Measurements from ENCODE around the gene FBF1. TPM values are rescaled to one million over a fixed set of nuclear protein-coding genes. Genes with fewer than 3 reads are reported as not detected.
"Not testable (repeated sequence)": the region's sequence is repeated elsewhere in the genome, so short reads cannot be mapped to it uniquely, and the experiment has no call there.

Gene FBF1
- total RNA-seq, 2 donors from 2014 or later = 3.8 to 6.3 TPM

DNA sequence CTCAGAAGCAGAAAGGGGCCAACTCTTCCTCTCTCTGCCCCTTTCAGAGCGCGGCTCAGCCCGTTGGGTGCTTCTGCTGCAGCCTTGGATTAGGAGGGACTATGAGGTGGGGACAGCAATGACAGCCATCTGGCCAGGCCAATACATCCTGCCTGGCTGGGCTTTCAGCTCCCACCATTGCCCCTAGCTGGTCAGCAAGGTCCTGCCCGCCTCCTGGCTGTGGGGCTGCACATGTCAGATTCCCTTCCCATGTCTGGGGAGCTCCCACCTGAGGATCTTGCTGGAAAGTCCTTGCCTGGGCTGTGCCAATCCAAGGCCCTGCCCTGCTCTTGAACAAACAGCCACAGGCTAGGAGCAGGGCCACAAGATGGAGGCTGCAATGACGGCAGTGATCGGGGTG, 52.4 kb downstream of the FBF1 start:
- TF ChIP-seq, protein P1, sequence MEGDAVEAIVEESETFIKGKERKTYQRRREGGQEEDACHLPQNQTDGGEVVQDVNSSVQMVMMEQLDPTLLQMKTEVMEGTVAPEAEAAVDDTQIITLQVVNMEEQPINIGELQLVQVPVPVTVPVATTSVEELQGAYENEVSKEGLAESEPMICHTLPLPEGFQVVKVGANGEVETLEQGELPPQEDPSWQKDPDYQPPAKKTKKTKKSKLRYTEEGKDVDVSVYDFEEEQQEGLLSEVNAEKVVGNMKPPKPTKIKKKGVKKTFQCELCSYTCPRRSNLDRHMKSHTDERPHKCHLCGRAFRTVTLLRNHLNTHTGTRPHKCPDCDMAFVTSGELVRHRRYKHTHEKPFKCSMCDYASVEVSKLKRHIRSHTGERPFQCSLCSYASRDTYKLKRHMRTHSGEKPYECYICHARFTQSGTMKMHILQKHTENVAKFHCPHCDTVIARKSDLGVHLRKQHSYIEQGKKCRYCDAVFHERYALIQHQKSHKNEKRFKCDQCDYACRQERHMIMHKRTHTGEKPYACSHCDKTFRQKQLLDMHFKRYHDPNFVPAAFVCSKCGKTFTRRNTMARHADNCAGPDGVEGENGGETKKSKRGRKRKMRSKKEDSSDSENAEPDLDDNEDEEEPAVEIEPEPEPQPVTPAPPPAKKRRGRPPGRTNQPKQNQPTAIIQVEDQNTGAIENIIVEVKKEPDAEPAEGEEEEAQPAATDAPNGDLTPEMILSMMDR (IDR thresholded peaks at IDR 0.05) = no peak
- Histone ChIP-seq H3K4me1 (no peaks in the 10 kb centered on the region), H3K4me3 (no peak overlapping the region), H3K27me3 (no peaks in the 10 kb centered on the region), H3K27ac (no peak overlapping the region), H3K36me3 (peaks cover 21% of the 10 kb centered on the region), H3K9me3 (no peaks in the 10 kb centered on the region)
- no peak for DNase-seq (ENCODE audit: low spot score)

DNA sequence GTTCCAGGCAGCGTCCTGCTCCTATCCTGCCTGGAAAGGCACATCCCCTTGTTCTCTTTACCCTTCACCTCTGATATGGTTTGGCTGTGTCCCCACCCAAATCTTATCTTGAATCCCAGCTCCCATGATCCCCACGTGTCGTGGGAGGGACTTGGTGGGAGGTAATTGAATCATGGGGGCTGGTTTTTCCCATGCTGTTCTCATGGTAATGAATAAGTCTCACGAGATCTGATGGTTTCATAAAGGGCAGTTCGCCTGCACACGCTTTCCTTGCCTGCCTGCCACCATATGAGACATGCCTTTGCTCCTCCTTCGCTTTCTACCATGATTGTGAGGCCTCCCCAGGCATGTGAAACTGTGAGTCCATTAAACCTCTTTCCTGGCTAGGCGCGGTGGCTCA, 55.0 kb downstream of the FBF1 start:
- not testable (repeated sequence) for H3K4me3 ChIP-seq; DNase-seq (ENCODE audit: low spot score); H3K4me1 ChIP-seq; H3K36me3 ChIP-seq; H3K9me3 ChIP-seq; H3K27me3 ChIP-seq; H3K27ac ChIP-seq

DNA sequence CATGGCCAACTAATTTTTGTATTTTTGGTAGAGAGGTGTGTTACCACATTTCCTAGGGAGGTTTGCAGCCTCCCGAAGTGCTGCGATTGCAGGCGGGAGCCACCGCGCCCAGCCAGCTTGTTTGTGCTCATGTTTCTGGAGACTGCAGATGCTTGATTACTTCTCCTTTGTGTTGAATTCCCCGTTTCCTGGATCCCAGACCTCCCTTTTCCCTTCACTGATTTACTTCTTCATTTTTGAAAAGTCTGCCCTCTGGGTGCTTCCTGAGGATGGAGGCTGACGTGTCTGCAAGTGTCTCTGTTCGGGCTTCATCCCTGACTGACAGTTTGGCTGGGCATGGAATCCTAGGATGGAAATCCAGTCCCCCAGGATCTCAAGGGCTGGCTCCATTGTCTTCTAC, 55.4 kb downstream of the FBF1 start:
- Histone ChIP-seq H3K36me3 (no peaks in the 10 kb centered on the region), H3K4me3 (no peak overlapping the region), H3K4me1 (no peaks in the 10 kb centered on the region), H3K27ac (no peak overlapping the region), H3K27me3 (no peaks in the 10 kb centered on the region), H3K9me3 (no peaks in the 10 kb centered on the region)
- DNase-seq (ENCODE audit: low spot score) = no peak
- TF ChIP-seq, protein P1 (IDR thresholded peaks at IDR 0.05) = no peak

DNA sequence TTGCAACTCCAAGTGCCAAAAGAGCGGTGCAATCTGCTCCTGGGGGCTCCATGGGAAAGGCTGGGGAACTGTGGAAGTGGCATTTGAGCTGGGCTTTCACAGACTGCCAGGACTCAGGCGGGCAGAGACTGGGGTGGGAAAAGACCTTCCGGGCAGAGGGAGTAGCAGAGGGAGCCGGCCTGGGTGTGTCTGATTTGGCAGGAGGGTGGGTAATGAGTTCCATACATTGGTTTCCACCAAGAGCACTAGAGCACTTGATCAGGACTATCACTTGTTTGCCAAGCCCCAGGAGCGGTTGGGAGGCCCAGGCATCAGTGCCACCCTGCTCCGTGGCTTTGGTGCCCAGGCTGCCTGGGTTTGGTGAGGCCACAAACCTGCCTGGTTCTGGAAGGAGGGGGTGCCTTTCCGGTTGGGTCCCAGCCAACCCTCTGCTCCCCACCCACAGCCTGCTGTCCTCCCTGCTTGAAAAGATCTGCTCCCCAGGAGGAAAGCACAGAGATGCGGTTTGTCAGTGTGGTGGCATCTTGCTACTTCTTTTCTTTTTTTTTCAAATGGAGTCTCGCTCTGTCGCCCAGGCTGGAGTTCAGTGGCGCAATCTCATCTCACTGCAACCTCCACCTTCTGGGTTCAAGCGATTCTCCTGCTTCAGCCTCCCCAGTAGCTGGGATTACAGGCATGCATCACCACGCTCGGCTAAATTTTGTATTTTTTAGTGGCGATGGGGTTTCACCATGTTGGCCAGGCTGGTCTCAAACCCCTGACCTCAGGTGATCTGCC, 59.0 kb downstream of the FBF1 start:
- DNase-seq (ENCODE audit: low spot score) = no peak
- no peaks in the 10 kb centered on the region for H3K27me3 ChIP-seq
- H3K4me1 ChIP-seq = peaks cover 0 to 16% of the 10 kb centered on the region in 2 donors
- TF ChIP-seq, protein P1 (IDR thresholded peaks at IDR 0.05) = no peak
- no peak overlapping the region for H3K27ac ChIP-seq
- H3K4me3 ChIP-seq = no peak overlapping the region
- no peaks in the 10 kb centered on the region for H3K36me3 ChIP-seq
- H3K9me3 ChIP-seq = no peaks in the 10 kb centered on the region

DNA sequence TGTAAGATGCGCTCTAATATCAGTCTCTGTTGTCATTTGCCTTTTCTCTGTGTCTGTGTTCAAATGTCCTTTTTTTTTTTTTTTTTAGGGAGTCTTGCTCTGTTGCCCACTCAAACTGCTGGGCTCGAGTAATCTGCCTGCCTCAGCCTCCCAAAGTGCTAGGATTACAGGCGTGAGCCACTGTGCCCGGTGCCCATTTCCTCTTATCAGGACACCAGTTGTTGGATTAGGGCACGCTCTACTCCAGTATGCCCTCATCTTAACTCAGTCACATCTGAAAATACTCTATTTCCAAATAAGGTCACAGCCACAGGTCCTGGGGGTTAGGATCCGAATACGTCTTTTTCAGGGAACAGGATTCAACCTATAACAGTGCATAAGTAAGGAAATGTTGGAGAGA, 60.6 kb downstream of the FBF1 start:
- H3K36me3 ChIP-seq = peaks cover 5% of the 10 kb centered on the region
- H3K27ac ChIP-seq = no peak overlapping the region
- TF ChIP-seq, protein P1 (IDR thresholded peaks at IDR 0.05) = no peak
- no peak overlapping the region for H3K4me3 ChIP-seq
- no peak for DNase-seq (ENCODE audit: low spot score)
- no peaks in the 10 kb centered on the region for H3K27me3 ChIP-seq
- H3K4me1 ChIP-seq = peaks cover 0 to 32% of the 10 kb centered on the region in 2 donors
- no peaks in the 10 kb centered on the region for H3K9me3 ChIP-seq

DNA sequence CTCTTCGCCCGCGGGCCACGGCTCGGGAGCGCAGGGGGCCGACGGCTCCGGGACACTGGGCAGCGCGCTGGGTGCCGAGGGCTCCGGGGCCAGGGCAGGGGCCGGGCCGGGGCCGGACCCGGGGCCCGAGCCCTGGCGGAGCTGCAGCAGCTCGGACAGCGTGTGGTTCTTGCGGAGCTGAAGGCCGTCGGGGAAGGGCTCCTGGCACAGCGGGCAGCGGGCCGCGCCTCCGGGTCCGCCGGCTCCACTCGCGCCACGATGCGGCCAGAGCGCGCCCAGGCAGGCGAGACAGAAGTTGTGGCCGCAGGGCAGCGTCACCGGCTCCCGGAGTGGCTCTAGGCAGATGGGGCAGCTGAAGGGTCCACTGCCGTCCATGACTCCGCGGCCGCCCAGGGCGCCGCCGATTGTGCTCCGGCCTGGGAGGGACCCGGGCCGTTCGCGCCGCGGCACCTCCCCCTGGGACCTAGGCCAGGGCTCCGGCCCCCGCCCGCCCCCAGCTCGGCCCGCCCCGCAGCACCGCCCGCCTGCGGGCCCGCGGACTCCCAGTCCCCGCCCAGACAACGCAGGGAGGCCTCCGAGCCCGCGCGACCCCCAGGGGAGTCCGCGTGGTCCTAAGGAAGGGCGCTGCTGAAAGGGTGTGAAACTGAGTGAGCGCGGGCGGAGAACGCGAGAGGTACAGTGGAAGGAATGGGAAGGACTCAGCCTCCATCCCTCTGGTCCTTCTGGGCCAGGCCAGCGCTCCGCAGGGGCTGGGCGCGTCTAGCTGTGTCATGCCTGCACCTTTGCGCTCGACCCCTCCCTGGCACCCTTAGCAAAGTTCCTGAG, 62.5 kb downstream of the FBF1 start, which contains the start of gene TRIM47:
Gene TRIM47, minus strand, starts transcription at position 408 of the 825 bp plus-strand sequence. Its CDS starts 33 bp downstream, at position 375.
- H3K27me3 ChIP-seq = no peaks in the 10 kb centered on the region
- TF ChIP-seq, protein P1 (IDR thresholded peaks at IDR 0.05) = no peak
- peaks cover 20% of the 10 kb centered on the region for H3K36me3 ChIP-seq
- H3K4me1 ChIP-seq = peaks cover 0 to 50% of the 10 kb centered on the region in 2 donors
- H3K27ac ChIP-seq = peak within 1 kb of the TSS; percentile 93 to 94
- H3K4me3 ChIP-seq = peak within 1 kb of the TSS; percentile 59 to 63
- DNase-seq (ENCODE audit: low spot score) = peak; percentile 72
- H3K9me3 ChIP-seq = no peaks in the 10 kb centered on the region

Data from right atrium auricular region (tissue), 2 donors.